IPS-11a (cell line): ENCODE data around the gene TBX15.

Source experiments
- H3K4me3 ChIP-seq: one replicate; pipeline ENCODE4 v1.5.1; 2013; ENCODE audit warnings: low read depth, low read length, control low read depth

The TBX15 gene

GRCh38 chr1:118985640-118986554 is 2.2 kb downstream of the TBX15 start:
- H3K4me3 ChIP-seq = no peak overlapping the region

GRCh38 chr1:118984722-118985639 is 3.2 kb downstream of the TBX15 start:
- H3K4me3 ChIP-seq = no peak overlapping the region

GRCh38 chr1:118984086-118984721 is 3.9 kb downstream of the TBX15 start:
- H3K4me3 ChIP-seq = no peak overlapping the region

- no peak overlapping the region for H3K4me3 ChIP-seq
Observed at GRCh38 chr1:118983558-118984041, 4.5 kb downstream of the TBX15 start.

- no peak overlapping the region for H3K4me3 ChIP-seq
Observed at GRCh38 chr1:118982821-118983557, 5.2 kb downstream of the TBX15 start.

GRCh38 chr1:118982266-118982665 is 5.9 kb downstream of the TBX15 start:
- no peak overlapping the region for H3K4me3 ChIP-seq

- no peak overlapping the region for H3K4me3 ChIP-seq
Observed at GRCh38 chr1:118981436-118981835, 6.7 kb downstream of the TBX15 start.

GRCh38 chr1:118979754-118980575 is 8.2 kb downstream of the TBX15 start:
- no peak overlapping the region for H3K4me3 ChIP-seq

GRCh38 chr1:118978914-118979701 is 9.0 kb downstream of the TBX15 start:
- H3K4me3 ChIP-seq = no peak overlapping the region

GRCh38 chr1:118977600-118977999 is 10.5 kb downstream of the TBX15 start:
- no peak overlapping the region for H3K4me3 ChIP-seq

- no peak overlapping the region for H3K4me3 ChIP-seq
Observed at GRCh38 chr1:118974661-118975060, 13.5 kb downstream of the TBX15 start.

- H3K4me3 ChIP-seq = no peak overlapping the region
Observed at GRCh38 chr1:118973531-118974137, 14.5 kb downstream of the TBX15 start.

- H3K4me3 ChIP-seq = no peak overlapping the region
Observed at GRCh38 chr1:118973032-118973431, 15.1 kb downstream of the TBX15 start.

GRCh38 chr1:118970451-118970850 is 17.7 kb downstream of the TBX15 start:
- no peak overlapping the region for H3K4me3 ChIP-seq

- no peak overlapping the region for H3K4me3 ChIP-seq
Observed at GRCh38 chr1:118963456-118964430, 24.4 kb downstream of the TBX15 start.

GRCh38 chr1:118963138-118963455 is 25.0 kb downstream of the TBX15 start:
- no peak overlapping the region for H3K4me3 ChIP-seq

- no peak overlapping the region for H3K4me3 ChIP-seq
Observed at GRCh38 chr1:118961156-118961555, 27.0 kb downstream of the TBX15 start.
